ENCODE measurements around the gene TBC1D9B.

GRCh38 chr5:179865491-179866240 lies 42.0 kb downstream of the TBC1D9B start:
- TF ChIP-seq POLR2A (IDR thresholded peaks at IDR 0.05; ENCODE audit: borderline replicate concordance, extremely low read depth, insufficient read depth, insufficient read length) (no peak), SP1 (IDR thresholded peaks at IDR 0.05; ENCODE audit: low read depth) (no peak), ZBTB33 (IDR thresholded peaks at IDR 0.05; ENCODE audit: extremely low read depth, insufficient replicate concordance, low read length) (no peak), SRF (IDR thresholded peaks at IDR 0.05; ENCODE audit: low read depth) (no peak), EZH2 (IDR thresholded peaks at IDR 0.05) (no peak), CTCF (IDR thresholded peaks at IDR 0.05 in 2 of 3, conservative IDR thresholded peaks at IDR 0.05 in 1 of 3; ENCODE audit: borderline replicate concordance in 1 of 3, insufficient read depth in 1 of 3, low read depth in 2 of 3, low read length in 2 of 3) (no peak), POLR2AphosphoS5 (IDR thresholded peaks at IDR 0.05; ENCODE audit: low read depth, low read length) (no peak), SIN3A (IDR thresholded peaks at IDR 0.05; ENCODE audit: low read depth) (no peak; the same call in 1 of the 2 replicates), REST (IDR thresholded peaks at IDR 0.05; ENCODE audit: low read depth) (no peak), EZH2phosphoT487 (IDR thresholded peaks at IDR 0.05; ENCODE audit: borderline replicate concordance) (no peak), MAX (IDR thresholded peaks at IDR 0.05) (no peak), ELF1 (IDR thresholded peaks at IDR 0.05; ENCODE audit: borderline replicate concordance, low read depth) (no peak), JUND (IDR thresholded peaks at IDR 0.05) (no peak)

Data from HCT116 (cell line).